ENCODE data around the gene CAMK2B. TPM values are rescaled to one million over a fixed set of nuclear protein-coding genes. Genes with fewer than 3 reads are reported as not detected.

CAMK2B gene
- total RNA-seq, 1 donor from 2014 or later = 8.4 TPM

DNA sequence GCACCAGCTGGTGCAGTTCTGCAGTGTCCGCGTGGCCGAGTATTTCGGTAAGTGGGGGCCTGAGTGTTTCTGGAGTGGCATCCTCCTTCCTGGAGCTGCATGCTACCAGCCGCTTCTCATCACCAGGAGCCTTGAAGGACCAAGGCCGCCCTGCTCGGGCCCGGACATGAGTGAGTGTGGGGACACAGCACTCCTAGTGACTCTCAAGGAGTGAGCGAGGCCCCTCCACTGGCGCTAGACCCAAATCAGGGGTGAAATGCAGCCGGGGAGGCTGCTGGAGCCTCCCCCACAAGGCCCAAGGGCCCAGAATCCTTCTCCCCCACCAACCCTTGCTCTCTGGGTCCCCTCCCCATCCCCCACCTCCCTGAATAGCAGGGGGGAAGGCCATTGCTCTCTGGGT lies 48.0 kb downstream of the CAMK2B start:
- Mint-ChIP-seq H3K27ac (no peak overlapping the region), H3K4me3 (no peak overlapping the region), H3K4me1 (ENCODE audit: unreplicated experiment) (no peaks in the 10 kb centered on the region), H3K9me3 (no peaks in the 10 kb centered on the region), H3K36me3 (no peaks in the 10 kb centered on the region), H3K27me3 (no peaks in the 10 kb centered on the region)
- no peak for TF ChIP-seq CTCF (conservative IDR thresholded peaks at IDR 0.05)
- DNase-seq (ENCODE audit: extremely low spot score, unreplicated experiment) = no peak

DNA sequence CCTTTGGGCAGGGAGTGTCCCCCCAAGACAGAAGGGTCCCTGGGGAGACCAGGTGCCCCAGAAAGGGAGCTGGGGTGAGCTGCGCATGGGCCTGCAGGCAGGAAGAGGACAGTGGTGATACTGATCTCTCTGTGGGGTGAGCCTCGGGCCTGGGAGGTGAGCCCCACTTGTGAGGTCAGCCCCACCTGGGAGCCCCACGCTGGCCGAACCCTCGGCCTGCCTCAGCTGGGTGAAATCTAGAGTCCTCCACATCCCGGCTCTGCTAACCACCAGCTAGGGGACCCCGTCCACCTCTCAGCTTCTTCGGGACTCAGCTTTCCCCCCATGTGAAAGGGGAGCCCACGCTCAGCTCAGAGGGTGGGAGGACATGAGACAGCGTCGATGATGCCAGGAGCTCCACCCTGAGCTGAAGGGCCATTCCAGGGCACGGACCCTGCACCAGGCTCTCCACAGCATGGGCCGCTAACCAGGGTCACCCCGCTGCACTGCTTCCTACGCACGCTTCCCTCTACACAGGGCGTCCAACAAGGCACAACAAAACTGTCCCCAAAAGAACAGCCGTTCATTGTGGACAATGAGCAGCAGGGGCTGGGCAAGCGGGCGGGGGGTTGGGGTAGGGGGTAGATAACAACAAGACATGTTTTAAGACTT lies 48.7 kb downstream of the CAMK2B start:
- no peaks in the 10 kb centered on the region for H3K36me3 Mint-ChIP-seq
- no peak overlapping the region for H3K4me3 Mint-ChIP-seq
- H3K27me3 Mint-ChIP-seq = no peaks in the 10 kb centered on the region

GRCh38 chr7:44275957-44276570 lies 49.3 kb downstream of the CAMK2B start:
- Mint-ChIP-seq H3K9me3 (no peaks in the 10 kb centered on the region), H3K4me1 (ENCODE audit: unreplicated experiment) (no peaks in the 10 kb centered on the region), H3K4me3 (no peak overlapping the region)

More for the DNA sequence above, 48.7 kb downstream of the CAMK2B start:
- no peak for DNase-seq (ENCODE audit: extremely low spot score, unreplicated experiment)
- no peaks in the 10 kb centered on the region for H3K4me1 Mint-ChIP-seq (ENCODE audit: unreplicated experiment)
- H3K27ac Mint-ChIP-seq = no peak overlapping the region
- TF ChIP-seq CTCF (conservative IDR thresholded peaks at IDR 0.05) = no peak
- H3K9me3 Mint-ChIP-seq = no peaks in the 10 kb centered on the region

DNA sequence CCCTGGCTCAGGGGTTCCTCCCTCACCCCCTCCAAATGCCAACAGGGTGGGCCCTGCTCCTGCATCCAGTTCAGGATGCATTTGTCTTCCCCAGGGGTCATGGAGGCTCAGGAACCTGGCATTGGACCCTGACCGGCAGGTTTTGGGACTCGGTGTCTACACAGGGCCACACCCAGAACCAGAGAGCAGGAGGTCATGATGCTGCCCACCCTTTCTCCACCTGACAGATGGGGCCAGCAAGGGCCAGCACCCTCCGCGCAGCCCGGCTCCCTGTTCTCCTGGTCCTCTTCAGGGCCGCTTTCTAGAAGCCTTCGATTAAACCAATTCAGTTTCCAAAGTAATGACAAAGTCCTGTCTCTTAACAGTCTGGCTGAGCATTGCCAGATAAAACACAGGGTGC lies 50.2 kb downstream of the CAMK2B start:
- TF ChIP-seq CTCF (conservative IDR thresholded peaks at IDR 0.05) = no peak
- H3K4me3 Mint-ChIP-seq = no peak overlapping the region
- no peaks in the 10 kb centered on the region for H3K9me3 Mint-ChIP-seq
- DNase-seq (ENCODE audit: extremely low spot score, unreplicated experiment) = no peak
- no peaks in the 10 kb centered on the region for H3K27me3 Mint-ChIP-seq
- no peaks in the 10 kb centered on the region for H3K4me1 Mint-ChIP-seq (ENCODE audit: unreplicated experiment)
- no peak overlapping the region for H3K27ac Mint-ChIP-seq
- no peaks in the 10 kb centered on the region for H3K36me3 Mint-ChIP-seq

More at GRCh38 chr7:44275957-44276570, 49.3 kb downstream of the CAMK2B start:
- no peak overlapping the region for H3K27ac Mint-ChIP-seq
- TF ChIP-seq CTCF (conservative IDR thresholded peaks at IDR 0.05) = peak; percentile 20
- no peak for DNase-seq (ENCODE audit: extremely low spot score, unreplicated experiment)
- H3K36me3 Mint-ChIP-seq = no peaks in the 10 kb centered on the region
- H3K27me3 Mint-ChIP-seq = no peaks in the 10 kb centered on the region

GRCh38 chr7:44274623-44274975 lies 50.8 kb downstream of the CAMK2B start:
- DNase-seq (ENCODE audit: extremely low spot score, unreplicated experiment) = no peak
- peak overlapping the region; percentile 22 for H3K4me3 Mint-ChIP-seq
- H3K27ac Mint-ChIP-seq = no peak overlapping the region
- H3K9me3 Mint-ChIP-seq = no peaks in the 10 kb centered on the region
- TF ChIP-seq CTCF (conservative IDR thresholded peaks at IDR 0.05) = no peak
- no peaks in the 10 kb centered on the region for H3K4me1 Mint-ChIP-seq (ENCODE audit: unreplicated experiment)
- H3K27me3 Mint-ChIP-seq = no peaks in the 10 kb centered on the region
- H3K36me3 Mint-ChIP-seq = no peaks in the 10 kb centered on the region

Measured in type B pancreatic cell (in vitro differentiated cells).